Measurements from ENCODE around the gene EVI5L. TPM values are rescaled to one million over a fixed set of nuclear protein-coding genes. Genes with fewer than 3 reads are reported as not detected.

EVI5L gene
- total RNA-seq, 1 donor from 2014 or later = 9.2 TPM

DNA sequence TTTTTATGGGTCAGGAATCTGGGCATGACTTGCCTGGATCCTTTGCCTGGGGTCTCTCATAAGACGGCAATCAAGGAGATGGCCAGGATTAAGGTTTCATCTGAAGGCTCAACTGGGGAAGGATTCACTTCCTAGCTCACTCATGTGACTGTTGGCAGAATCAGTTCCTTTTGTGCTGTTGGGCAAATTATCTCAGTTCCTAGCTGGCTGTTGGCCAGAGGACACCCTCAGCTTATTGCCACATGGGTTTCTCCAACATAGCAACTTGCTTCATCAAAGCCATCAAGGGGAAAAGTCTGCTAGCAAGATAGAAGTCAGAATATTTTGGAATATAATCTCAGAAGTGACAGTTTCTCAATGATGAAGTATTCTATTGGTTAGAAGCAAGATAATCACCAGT, 12.2 kb upstream of the EVI5L start:
- Histone ChIP-seq H3K4me3 (ENCODE audit: low read depth, low read length) (no peak overlapping the region), H3K27me3 (ENCODE audit: control insufficient read depth, insufficient read depth, low read length) (no peaks in the 10 kb centered on the region), H3K36me3 (ENCODE audit: control insufficient read depth, insufficient read depth, low read length) (no peaks in the 10 kb centered on the region)
- TF ChIP-seq, protein P1, sequence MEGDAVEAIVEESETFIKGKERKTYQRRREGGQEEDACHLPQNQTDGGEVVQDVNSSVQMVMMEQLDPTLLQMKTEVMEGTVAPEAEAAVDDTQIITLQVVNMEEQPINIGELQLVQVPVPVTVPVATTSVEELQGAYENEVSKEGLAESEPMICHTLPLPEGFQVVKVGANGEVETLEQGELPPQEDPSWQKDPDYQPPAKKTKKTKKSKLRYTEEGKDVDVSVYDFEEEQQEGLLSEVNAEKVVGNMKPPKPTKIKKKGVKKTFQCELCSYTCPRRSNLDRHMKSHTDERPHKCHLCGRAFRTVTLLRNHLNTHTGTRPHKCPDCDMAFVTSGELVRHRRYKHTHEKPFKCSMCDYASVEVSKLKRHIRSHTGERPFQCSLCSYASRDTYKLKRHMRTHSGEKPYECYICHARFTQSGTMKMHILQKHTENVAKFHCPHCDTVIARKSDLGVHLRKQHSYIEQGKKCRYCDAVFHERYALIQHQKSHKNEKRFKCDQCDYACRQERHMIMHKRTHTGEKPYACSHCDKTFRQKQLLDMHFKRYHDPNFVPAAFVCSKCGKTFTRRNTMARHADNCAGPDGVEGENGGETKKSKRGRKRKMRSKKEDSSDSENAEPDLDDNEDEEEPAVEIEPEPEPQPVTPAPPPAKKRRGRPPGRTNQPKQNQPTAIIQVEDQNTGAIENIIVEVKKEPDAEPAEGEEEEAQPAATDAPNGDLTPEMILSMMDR (IDR thresholded peaks at IDR 0.05; ENCODE audit: insufficient read depth, low read length, severe bottlenecking) = no peak
- FAIRE-seq (no peak), DNase-seq (ENCODE audit: low read depth) (no peak)

DNA sequence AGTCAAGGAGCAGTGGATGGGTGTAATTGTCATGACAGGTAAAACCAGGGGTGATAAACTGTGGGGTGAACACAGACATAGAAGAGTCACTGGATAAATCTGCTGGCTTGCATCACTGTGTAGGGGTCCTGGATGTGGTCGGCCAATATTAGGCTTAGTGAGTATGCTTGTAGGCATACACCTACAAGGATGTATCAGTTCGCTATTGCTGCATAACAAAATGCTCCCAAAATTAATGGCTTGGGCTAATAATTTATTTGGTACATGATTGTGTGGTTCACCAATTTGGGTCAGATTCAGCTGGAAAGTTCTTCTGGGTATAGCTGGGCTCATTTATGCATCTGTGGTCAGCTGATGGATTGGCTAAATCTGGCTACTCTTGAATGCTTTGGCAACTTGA, 11.2 kb upstream of the EVI5L start:
- FAIRE-seq (no peak), DNase-seq (ENCODE audit: low read depth) (no peak)
- Histone ChIP-seq H3K4me3 (ENCODE audit: low read depth, low read length) (no peak overlapping the region), H3K36me3 (ENCODE audit: control insufficient read depth, insufficient read depth, low read length) (no peaks in the 10 kb centered on the region), H3K27me3 (ENCODE audit: control insufficient read depth, insufficient read depth, low read length) (no peaks in the 10 kb centered on the region)
- TF ChIP-seq, protein P1 (IDR thresholded peaks at IDR 0.05; ENCODE audit: insufficient read depth, low read length, severe bottlenecking) = no peak

DNA sequence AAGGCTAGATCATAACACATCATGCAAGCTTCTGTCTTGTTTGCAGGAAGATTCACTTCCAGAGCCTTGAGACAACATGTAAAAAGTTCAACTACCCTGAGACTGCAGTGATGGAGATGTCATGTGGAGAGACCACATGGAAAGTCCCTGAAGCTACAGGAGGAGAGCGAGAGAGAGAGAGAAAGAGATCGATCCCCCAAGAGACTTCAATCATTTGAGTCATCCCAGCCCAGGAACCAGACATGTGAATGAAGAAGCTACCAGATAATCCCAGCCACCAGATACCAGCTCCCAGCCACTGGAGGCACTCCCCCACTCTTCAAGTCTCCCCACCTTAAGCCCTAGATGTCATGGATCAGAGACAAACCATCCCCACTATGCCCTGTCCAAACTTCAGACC, 10.7 kb upstream of the EVI5L start:
- FAIRE-seq (no peak), DNase-seq (ENCODE audit: low read depth) (no peak)
- no peaks in the 10 kb centered on the region for H3K36me3 ChIP-seq (ENCODE audit: control insufficient read depth, insufficient read depth, low read length)
- H3K4me3 ChIP-seq (ENCODE audit: low read depth, low read length) = no peak overlapping the region
- H3K27me3 ChIP-seq (ENCODE audit: control insufficient read depth, insufficient read depth, low read length) = no peaks in the 10 kb centered on the region
- TF ChIP-seq, protein P1 (IDR thresholded peaks at IDR 0.05; ENCODE audit: insufficient read depth, low read length, severe bottlenecking) = no peak

DNA sequence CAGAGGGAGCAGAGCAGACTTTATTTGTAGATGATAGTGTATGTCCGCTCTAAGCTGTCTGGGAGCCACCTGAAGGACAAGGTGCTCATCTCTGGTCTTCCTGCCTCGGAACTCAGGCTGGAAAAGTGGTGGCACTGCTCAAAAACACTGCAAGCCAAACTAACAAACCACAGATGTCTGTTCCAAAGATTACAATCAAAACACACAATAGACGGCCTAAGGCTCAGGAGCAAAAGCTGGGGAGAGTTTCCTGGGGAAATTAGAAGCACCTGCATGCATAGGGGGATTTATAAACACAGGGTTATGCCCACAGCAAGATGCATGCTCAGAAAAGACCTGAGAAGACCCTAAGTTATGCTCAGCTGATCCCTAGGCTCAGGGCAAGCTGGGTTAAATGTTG, 9.4 kb upstream of the EVI5L start:
- no peaks in the 10 kb centered on the region for H3K27me3 ChIP-seq (ENCODE audit: control insufficient read depth, insufficient read depth, low read length)
- H3K4me3 ChIP-seq (ENCODE audit: low read depth, low read length) = no peak overlapping the region
- FAIRE-seq (no peak), DNase-seq (ENCODE audit: low read depth) (no peak)
- no peaks in the 10 kb centered on the region for H3K36me3 ChIP-seq (ENCODE audit: control insufficient read depth, insufficient read depth, low read length)
- TF ChIP-seq, protein P1 (IDR thresholded peaks at IDR 0.05; ENCODE audit: insufficient read depth, low read length, severe bottlenecking) = no peak

DNA sequence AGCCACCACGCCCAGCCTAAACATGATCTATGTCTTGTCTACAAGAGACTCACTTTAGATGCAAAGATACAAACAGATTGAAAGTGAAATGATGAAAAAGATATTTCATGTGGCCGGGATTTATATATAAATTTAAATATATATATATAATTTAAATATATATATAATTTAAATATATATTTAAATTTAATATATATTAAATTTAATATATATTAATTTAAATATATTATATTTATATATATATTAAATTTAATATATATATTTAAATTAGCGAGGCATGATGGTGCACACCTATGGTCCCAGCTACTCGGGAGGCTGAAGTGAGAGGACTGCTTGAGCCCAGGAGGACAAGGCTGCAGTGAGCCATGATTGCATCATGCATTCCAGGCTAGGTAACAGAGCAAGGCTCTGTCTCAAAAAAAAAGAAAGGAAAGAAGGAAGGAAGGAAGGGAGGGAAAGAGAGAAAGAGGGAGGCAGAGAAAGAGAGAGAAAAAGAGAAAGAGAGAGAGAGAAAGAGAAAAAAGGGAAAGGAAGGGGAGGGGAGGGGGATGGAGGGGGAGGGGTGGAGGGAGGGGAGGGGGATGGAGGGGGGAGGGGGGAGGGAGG, 7.0 kb upstream of the EVI5L start:
- no peaks in the 10 kb centered on the region for H3K27me3 ChIP-seq (ENCODE audit: control insufficient read depth, insufficient read depth, low read length)
- FAIRE-seq = no peak
- TF ChIP-seq, protein P1 (IDR thresholded peaks at IDR 0.05; ENCODE audit: insufficient read depth, low read length, severe bottlenecking) = no peak
- DNase-seq (ENCODE audit: low read depth) = no peak
- H3K36me3 ChIP-seq (ENCODE audit: control insufficient read depth, insufficient read depth, low read length) = no peaks in the 10 kb centered on the region
- H3K4me3 ChIP-seq (ENCODE audit: low read depth, low read length) = no peak overlapping the region

DNA sequence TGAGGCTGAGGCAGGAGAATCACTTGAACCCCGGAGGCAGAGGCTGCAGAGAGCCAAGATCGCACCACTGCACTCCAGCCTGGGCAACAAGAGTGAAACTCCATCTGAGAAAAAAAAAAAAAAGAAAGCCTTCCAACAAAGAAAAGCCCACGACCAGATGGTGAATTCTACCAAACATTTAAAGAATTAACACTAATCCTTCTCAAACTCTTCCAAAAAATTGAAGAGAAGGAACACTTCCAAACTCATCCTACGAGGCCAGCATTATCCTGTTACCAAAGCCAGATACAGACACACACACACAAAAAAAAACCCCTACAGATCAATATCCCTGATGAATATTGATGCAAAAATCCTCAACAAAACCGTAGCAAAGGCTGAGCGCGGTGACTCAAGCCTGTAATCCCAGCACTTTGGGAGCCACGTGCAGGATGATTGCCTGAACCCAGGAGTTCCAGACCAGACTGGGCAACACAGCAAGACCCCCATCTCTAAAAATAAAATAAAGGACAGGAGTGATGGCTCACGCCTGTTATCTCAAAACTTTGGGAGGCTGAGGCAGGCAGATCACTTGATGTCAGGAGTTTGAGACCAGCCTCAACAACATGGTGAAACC, 6.2 kb upstream of the EVI5L start:
- Histone ChIP-seq H3K36me3 (ENCODE audit: control insufficient read depth, insufficient read depth, low read length) (no peaks in the 10 kb centered on the region), H3K4me3 (ENCODE audit: low read depth, low read length) (no peak overlapping the region), H3K27me3 (ENCODE audit: control insufficient read depth, insufficient read depth, low read length) (no peaks in the 10 kb centered on the region)
- DNase-seq (ENCODE audit: low read depth) = no peak
- TF ChIP-seq, protein P1 (IDR thresholded peaks at IDR 0.05; ENCODE audit: insufficient read depth, low read length, severe bottlenecking) = no peak
- no peak for FAIRE-seq
